ENCODE results near the gene XNDC1N.

Gene XNDC1N

DNA sequence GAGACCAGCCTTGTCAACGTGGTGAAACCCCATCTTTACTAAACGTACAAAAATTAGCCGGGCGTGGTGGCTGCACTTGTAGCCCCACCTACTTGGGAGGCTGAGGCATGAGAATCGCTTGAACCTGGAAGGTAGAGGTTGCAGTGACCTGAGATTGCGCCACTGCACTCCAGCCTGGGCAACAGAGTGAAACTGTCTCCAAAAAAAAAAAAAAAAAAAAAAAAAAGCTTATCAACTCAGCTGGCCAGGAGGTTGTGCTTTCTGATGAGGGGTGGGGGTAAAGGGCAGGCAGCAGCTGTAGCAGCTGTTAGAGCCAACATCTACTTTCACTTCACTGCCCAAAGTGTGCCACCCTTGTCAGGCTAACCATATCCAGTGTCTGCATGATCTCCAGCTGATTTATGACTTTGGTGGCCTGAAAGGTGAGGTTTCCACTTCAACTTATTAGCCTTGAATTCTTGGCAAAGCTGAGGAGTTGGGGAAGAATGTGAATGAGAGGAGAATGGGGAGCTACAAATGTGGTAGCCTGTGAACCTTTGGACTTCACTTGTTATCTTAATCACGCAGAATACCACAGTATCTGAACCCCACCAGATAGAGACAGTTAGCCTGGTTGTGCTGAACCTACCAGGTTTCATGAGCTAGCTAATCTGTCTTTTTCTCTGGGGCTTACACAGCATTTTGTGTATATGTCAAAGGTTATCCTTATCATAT, 20.1 kb upstream of the XNDC1N start:
- no peak overlapping the region for H3K9ac ChIP-seq (ENCODE audit: low read length)
- peaks cover 10% of the 10 kb centered on the region for H3K4me1 ChIP-seq (ENCODE audit: insufficient read depth, low read length)
- H3K9me3 ChIP-seq (ENCODE audit: low read length), result no peaks in the 10 kb centered on the region
- H3K27me3 ChIP-seq (ENCODE audit: control insufficient read depth in 1 of 2, insufficient read depth in 2 of 2, low read length in 2 of 2), result no peaks in the 10 kb centered on the region
- no peaks in the 10 kb centered on the region for H3K36me3 ChIP-seq (ENCODE audit: insufficient read depth, low read length)
- H3K27ac ChIP-seq (ENCODE audit: low read depth, low read length), result no peak overlapping the region
- H3K4me3 ChIP-seq (ENCODE audit: low read depth in 1 of 2, low read length in 2 of 2), result no peak overlapping the region

DNA sequence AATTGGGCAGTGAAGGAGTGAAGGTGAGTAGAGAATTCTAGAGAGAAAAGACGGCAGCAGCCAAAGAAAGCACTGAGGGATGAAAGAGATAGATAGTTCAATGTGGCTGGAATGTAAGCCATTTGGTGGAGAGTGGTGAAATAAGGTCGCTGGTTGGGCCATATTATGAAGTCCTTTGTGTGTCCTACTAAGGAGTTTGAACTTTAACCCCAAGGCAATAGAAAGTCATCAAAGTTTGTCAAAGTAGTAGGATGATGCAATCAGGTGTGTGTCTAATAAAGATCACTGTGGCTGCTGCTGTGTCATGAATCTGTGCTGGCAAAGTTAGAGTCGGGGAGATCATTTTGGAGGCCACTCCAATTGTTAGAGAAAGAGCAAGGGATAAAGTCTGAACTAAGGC, 19.1 kb upstream of the XNDC1N start:
- Histone ChIP-seq H3K27me3 (ENCODE audit: control insufficient read depth in 1 of 2, insufficient read depth in 2 of 2, low read length in 2 of 2) (no peaks in the 10 kb centered on the region), H3K9me3 (ENCODE audit: low read length) (no peaks in the 10 kb centered on the region), H3K4me1 (ENCODE audit: insufficient read depth, low read length) (peaks cover 10% of the 10 kb centered on the region), H3K36me3 (ENCODE audit: insufficient read depth, low read length) (no peaks in the 10 kb centered on the region), H3K27ac (ENCODE audit: low read depth, low read length) (no peak overlapping the region), H3K4me3 (ENCODE audit: low read depth in 1 of 2, low read length in 2 of 2) (no peak overlapping the region), H3K9ac (ENCODE audit: low read length) (no peak overlapping the region)

DNA sequence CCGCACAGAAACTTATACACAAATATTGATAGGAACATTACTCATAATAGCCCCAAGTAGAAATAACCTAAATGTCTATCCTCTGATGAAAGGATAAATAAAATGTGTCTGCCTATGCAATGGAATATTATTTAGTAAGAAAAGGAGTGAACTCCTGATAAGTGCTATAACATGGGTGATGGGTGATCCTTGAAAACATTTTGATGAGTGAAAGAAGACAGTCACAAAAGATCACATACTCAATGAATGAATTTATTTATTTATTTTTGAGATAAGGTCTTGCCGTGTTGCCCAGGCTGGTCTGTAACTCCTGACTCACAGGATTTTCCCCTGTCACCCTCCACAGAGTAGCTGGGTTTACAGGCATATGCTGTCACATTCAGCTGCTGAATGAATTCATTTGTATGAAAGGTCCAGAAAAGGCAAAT, 17.8 kb upstream of the XNDC1N start:
- H3K27me3 ChIP-seq (ENCODE audit: control insufficient read depth in 1 of 2, insufficient read depth in 2 of 2, low read length in 2 of 2), result no peaks in the 10 kb centered on the region
- no peak overlapping the region for H3K4me3 ChIP-seq (ENCODE audit: low read depth in 1 of 2, low read length in 2 of 2)
- no peak overlapping the region for H3K27ac ChIP-seq (ENCODE audit: low read depth, low read length)
- no peak overlapping the region for H3K9ac ChIP-seq (ENCODE audit: low read length)
- peaks cover 10% of the 10 kb centered on the region for H3K4me1 ChIP-seq (ENCODE audit: insufficient read depth, low read length)
- no peaks in the 10 kb centered on the region for H3K36me3 ChIP-seq (ENCODE audit: insufficient read depth, low read length)
- no peaks in the 10 kb centered on the region for H3K9me3 ChIP-seq (ENCODE audit: low read length)

DNA sequence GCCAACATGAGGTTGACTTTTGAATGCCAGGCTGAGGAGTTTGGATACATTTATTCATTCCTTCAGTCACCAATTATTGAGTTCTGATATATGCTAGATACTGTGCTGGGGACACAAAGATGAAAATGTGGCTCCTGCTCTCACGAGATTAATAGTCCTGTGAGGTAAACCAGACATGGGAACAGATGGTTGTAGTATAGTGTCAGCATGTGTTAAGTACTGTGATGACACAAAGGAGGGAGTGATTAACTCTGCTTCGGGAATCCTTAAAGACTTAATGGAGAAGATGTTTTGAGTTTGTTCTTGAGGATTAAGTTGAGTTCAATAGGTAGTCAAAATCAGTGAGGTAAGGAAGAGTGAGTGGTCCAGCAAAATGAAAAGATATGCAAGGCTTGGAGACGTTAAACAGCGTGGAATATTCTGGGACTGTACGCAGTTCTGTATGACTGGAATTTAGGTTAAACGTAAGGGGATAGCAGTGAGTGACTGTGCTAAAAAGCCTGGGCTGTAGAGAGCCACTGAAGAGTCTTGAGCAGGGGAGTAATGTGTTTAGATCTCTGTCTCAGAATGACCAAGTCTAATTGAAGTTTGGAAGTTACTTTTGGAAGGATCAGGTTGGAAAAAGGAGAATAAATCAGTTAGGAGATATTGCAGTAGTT, 12.3 kb upstream of the XNDC1N start:
- no peak overlapping the region for H3K27ac ChIP-seq (ENCODE audit: low read depth, low read length)
- H3K9ac ChIP-seq (ENCODE audit: low read length), result no peak overlapping the region
- H3K27me3 ChIP-seq (ENCODE audit: control insufficient read depth in 1 of 2, insufficient read depth in 2 of 2, low read length in 2 of 2), result no peaks in the 10 kb centered on the region
- H3K4me1 ChIP-seq (ENCODE audit: insufficient read depth, low read length), result peaks cover 14% of the 10 kb centered on the region
- no peaks in the 10 kb centered on the region for H3K9me3 ChIP-seq (ENCODE audit: low read length)
- no peaks in the 10 kb centered on the region for H3K36me3 ChIP-seq (ENCODE audit: insufficient read depth, low read length)
- H3K4me3 ChIP-seq (ENCODE audit: low read depth in 1 of 2, low read length in 2 of 2), result no peak overlapping the region

DNA sequence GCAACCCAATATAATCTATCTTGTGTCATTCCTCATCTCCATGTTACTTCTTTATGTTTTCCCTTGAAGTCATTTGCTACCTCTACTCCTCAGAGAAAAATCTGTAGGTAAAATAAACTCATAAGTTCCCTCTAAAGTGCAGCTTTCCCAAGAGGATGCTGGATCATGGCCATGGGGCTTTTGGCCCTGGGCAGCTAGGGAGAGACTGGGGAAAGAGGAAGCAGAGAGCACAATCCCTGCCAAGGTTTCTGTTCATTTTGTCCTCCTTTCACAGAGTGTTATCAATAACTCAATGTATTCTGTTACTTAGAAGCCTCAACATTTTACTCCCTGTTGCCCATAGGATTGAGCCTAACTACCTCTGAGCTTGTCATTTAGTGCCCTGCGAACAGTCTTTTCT, 9.4 kb upstream of the XNDC1N start:
- Histone ChIP-seq H3K4me3 (ENCODE audit: low read depth in 1 of 2, low read length in 2 of 2) (no peak overlapping the region), H3K27ac (ENCODE audit: low read depth, low read length) (peak overlapping the region; percentile 1), H3K36me3 (ENCODE audit: insufficient read depth, low read length) (no peaks in the 10 kb centered on the region), H3K4me1 (ENCODE audit: insufficient read depth, low read length) (peaks cover 14% of the 10 kb centered on the region), H3K9ac (ENCODE audit: low read length) (no peak overlapping the region), H3K27me3 (ENCODE audit: control insufficient read depth in 1 of 2, insufficient read depth in 2 of 2, low read length in 2 of 2) (no peaks in the 10 kb centered on the region), H3K9me3 (ENCODE audit: low read length) (no peaks in the 10 kb centered on the region)

DNA sequence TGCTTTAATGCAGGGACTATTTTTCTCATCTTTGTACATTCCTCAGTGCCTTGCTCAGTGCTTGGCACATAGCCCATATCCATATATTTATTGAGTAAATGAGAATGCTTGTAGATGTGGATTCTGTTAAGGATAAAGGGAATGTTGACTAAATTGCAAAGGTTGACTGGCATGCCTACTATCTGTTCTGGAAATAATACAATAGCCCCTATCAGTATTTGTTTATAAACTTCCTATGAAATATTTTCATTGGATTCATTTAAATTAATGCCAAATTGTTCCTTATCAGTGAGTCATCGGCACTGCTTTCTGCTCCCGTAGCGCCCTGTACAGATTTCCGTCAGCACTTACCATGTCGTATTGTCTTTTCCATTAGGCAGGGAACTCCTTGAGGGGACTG, 8.4 kb upstream of the XNDC1N start:
- Histone ChIP-seq H3K27ac (ENCODE audit: low read depth, low read length) (no peak overlapping the region), H3K27me3 (ENCODE audit: control insufficient read depth in 1 of 2, insufficient read depth in 2 of 2, low read length in 2 of 2) (no peaks in the 10 kb centered on the region), H3K4me3 (ENCODE audit: low read depth in 1 of 2, low read length in 2 of 2) (no peak overlapping the region), H3K9ac (ENCODE audit: low read length) (no peak overlapping the region), H3K4me1 (ENCODE audit: insufficient read depth, low read length) (peaks cover 14% of the 10 kb centered on the region), H3K9me3 (ENCODE audit: low read length) (no peaks in the 10 kb centered on the region), H3K36me3 (ENCODE audit: insufficient read depth, low read length) (no peaks in the 10 kb centered on the region)

DNA sequence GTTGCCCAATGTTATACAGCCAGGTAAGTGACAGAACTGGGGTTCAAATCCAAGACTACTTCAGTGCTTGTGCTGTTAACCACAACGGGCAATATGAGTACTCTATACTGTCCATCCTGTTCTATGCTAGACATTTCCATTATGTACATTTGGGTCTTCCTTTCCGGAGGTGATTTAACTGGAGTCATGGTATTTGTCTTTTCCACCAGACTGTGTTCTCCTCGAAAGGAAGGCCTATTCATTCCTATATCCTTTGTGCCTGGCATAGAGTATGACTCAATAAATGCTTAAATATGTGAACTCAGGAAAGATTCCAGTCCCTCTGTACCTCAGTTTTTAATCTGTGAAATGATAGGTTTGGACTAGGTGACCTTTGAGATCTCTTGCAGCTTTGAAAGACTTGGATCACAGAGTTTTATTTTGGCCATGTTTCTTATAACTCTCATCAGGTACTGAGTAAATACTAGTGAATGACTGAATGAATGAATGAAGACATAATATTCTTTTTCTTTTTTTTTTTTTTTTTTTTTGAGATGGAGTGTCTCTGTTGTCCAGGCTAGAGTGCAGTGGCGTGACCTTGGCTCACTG, 7.0 kb upstream of the XNDC1N start:
- H3K36me3 ChIP-seq (ENCODE audit: insufficient read depth, low read length), result no peaks in the 10 kb centered on the region
- H3K9me3 ChIP-seq (ENCODE audit: low read length), result no peaks in the 10 kb centered on the region
- no peak overlapping the region for H3K27ac ChIP-seq (ENCODE audit: low read depth, low read length)
- H3K9ac ChIP-seq (ENCODE audit: low read length), result no peak overlapping the region
- H3K4me1 ChIP-seq (ENCODE audit: insufficient read depth, low read length), result peaks cover 12% of the 10 kb centered on the region
- H3K27me3 ChIP-seq (ENCODE audit: control insufficient read depth in 1 of 2, insufficient read depth in 2 of 2, low read length in 2 of 2), result no peaks in the 10 kb centered on the region
- no peak overlapping the region for H3K4me3 ChIP-seq (ENCODE audit: low read depth in 1 of 2, low read length in 2 of 2)

DNA sequence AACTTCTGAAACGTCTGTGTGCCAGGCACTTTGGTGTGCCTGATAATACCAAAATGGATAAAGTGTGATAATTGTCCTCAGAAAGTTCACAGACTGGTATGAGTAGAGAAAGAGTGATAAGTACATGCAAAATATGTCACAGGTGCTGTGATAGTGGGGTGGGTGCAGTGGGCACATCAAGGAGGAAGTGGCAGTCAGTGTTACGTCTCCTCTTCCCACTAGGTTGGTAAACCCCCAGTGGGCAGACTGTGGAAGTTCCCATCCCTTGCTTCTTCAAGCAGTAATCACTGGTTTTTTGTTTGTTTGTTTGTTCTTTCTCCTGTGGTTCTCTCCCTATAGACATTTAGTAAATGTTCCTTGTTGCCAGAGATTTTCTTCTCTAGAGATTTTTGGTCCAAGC, 5.8 kb upstream of the XNDC1N start:
- no peak overlapping the region for H3K27ac ChIP-seq (ENCODE audit: low read depth, low read length)
- peaks cover 21% of the 10 kb centered on the region for H3K4me1 ChIP-seq (ENCODE audit: insufficient read depth, low read length)
- H3K4me3 ChIP-seq (ENCODE audit: low read depth in 1 of 2, low read length in 2 of 2), result no peak overlapping the region
- H3K27me3 ChIP-seq (ENCODE audit: control insufficient read depth in 1 of 2, insufficient read depth in 2 of 2, low read length in 2 of 2), result no peaks in the 10 kb centered on the region
- H3K36me3 ChIP-seq (ENCODE audit: insufficient read depth, low read length), result no peaks in the 10 kb centered on the region
- no peak overlapping the region for H3K9ac ChIP-seq (ENCODE audit: low read length)
- no peaks in the 10 kb centered on the region for H3K9me3 ChIP-seq (ENCODE audit: low read length)

DNA sequence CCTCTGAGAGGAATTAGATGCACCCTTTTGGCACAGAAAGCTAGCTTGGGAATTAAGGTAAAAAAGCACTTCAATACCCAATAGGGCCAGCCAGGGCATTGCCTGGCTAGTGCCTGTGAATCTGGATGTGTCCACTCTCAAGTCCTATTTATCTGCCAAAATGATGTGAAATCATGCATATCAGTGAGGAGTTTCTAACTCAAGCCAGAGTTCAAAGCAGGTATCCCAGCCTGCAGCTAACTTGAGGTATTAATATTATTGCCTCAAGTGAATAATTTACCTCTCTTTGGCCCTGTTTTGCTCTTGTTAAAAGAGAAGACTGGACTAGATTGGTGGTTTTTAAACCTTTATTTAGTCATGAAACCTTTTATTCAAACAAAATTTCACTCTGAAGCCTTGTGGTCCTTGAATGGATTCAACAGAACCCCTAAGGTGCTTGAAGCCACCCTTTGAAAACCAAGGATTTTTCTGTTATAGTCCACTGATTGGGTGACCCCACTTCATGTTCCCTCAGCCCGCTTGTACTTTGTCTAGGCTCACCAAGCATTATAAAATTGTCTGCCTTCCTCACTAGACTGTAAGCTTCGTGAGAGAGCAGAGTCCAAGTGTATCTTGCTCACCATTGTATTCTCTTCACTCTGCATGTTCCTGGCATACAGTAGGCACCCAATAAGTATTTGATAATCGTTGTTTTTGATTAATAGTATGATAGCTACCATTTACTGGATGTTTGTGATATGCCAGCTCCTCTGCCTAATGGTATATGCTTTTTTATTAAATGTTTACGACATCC, 4.9 kb upstream of the XNDC1N start:
- H3K36me3 ChIP-seq (ENCODE audit: insufficient read depth, low read length), result no peaks in the 10 kb centered on the region
- H3K4me1 ChIP-seq (ENCODE audit: insufficient read depth, low read length), result peaks cover 21% of the 10 kb centered on the region
- H3K9ac ChIP-seq (ENCODE audit: low read length), result no peak overlapping the region
- H3K9me3 ChIP-seq (ENCODE audit: low read length), result no peaks in the 10 kb centered on the region
- H3K27ac ChIP-seq (ENCODE audit: low read depth, low read length), result no peak overlapping the region
- no peak overlapping the region for H3K4me3 ChIP-seq (ENCODE audit: low read depth in 1 of 2, low read length in 2 of 2)
- H3K27me3 ChIP-seq (ENCODE audit: control insufficient read depth in 1 of 2, insufficient read depth in 2 of 2, low read length in 2 of 2), result no peaks in the 10 kb centered on the region

DNA sequence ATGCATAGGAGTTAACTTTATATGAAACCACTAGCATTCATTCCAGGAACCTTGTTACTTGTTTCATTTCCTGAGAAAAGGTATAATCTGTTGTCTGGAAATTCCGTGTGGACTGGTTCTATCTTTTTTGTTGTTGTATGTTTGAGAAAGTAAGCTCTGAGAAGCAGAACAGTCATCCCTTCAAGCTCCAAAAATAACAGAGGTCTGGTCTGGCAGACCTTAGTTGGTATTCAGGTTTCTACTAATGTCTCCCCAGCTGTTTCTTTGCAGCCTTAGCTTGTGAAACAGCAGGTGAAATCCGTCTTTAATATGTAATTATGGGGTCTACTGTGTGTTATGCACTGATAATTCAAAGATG, 2.8 kb upstream of the XNDC1N start:
- H3K4me1 ChIP-seq (ENCODE audit: insufficient read depth, low read length), result peaks cover 21% of the 10 kb centered on the region
- H3K9ac ChIP-seq (ENCODE audit: low read length), result no peak overlapping the region
- no peaks in the 10 kb centered on the region for H3K9me3 ChIP-seq (ENCODE audit: low read length)
- H3K27me3 ChIP-seq (ENCODE audit: control insufficient read depth in 1 of 2, insufficient read depth in 2 of 2, low read length in 2 of 2), result no peaks in the 10 kb centered on the region
- H3K27ac ChIP-seq (ENCODE audit: low read depth, low read length), result no peak overlapping the region
- H3K4me3 ChIP-seq (ENCODE audit: low read depth in 1 of 2, low read length in 2 of 2), result no peak overlapping the region
- H3K36me3 ChIP-seq (ENCODE audit: insufficient read depth, low read length), result no peaks in the 10 kb centered on the region

DNA sequence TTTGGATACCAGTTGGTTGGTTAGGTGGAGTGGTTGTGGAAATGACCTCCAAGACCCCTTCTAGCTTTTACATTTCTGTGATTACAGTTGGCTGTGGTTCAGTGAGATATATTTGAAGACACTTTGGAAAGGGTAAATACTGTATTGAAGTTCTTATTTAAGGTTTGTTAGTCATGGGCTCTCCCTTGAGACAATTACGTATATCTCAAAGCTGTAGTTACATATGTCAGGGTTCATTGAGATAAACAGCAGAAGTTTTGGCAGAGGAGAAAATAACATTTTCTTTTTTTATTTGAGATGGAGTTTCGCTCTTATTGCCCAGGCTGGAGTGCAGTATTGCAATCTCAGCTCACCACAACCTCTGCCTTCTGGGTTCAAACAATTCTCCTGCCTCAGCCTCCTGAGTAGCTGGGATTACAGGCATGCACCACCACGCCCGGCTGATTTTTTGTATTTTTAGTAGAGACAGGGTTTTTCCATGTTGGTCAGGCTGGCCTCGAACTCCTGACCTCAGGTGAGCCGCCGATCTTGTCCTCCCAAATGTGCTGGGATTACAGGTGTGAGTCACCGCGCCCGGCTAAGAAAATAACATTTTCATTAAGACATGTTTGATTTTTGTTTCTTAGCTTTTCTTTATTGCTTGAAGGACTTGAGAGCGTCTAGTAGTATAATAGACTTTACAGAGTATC, 2.3 kb upstream of the XNDC1N start:
- Histone ChIP-seq H3K4me1 (ENCODE audit: insufficient read depth, low read length) (peaks cover 21% of the 10 kb centered on the region), H3K9me3 (ENCODE audit: low read length) (no peaks in the 10 kb centered on the region), H3K27ac (ENCODE audit: low read depth, low read length) (no peak overlapping the region), H3K27me3 (ENCODE audit: control insufficient read depth in 1 of 2, insufficient read depth in 2 of 2, low read length in 2 of 2) (no peaks in the 10 kb centered on the region), H3K4me3 (ENCODE audit: low read depth in 1 of 2, low read length in 2 of 2) (no peak overlapping the region), H3K36me3 (ENCODE audit: insufficient read depth, low read length) (no peaks in the 10 kb centered on the region), H3K9ac (ENCODE audit: low read length) (no peak overlapping the region)
